Cardiac fibroblast (primary cell): ENCODE measurements around the gene CCDC85B.
A peak's percentile ranks its signal among the peaks of the same experiment; 100 is the strongest.

ENCODE experiments used
- DNase-seq, 2 donors: peaks; one replicate each; pipeline versions ENCODE4 v3.0.0 to v3.0.0-alpha.2; 2010; ENCODE audit warnings: low read depth in 2 of 2
- H3K4me3 ChIP-seq, 2 donors: replicated peaks in 1 of 2; 1 replicate in 1 of 2; 2 replicates in 1 of 2; pipeline ENCODE4 v1.5.1; 2011; ENCODE audit warnings: low read depth in 2 of 2, low read length in 2 of 2, mild to moderate bottlenecking in 2 of 2, moderate library complexity in 1 of 2
- TF ChIP-seq, protein P1 (sequence below): IDR thresholded peaks from one replicate; pipeline ENCODE4 v1.5.1; 2011; ENCODE audit warnings: low read depth, mild to moderate bottlenecking, low read length, inconsistent platforms

Gene CCDC85B

GRCh38 chr11:65906602-65907001 lies 16.1 kb downstream of the CCDC85B start:
- TF ChIP-seq, protein P1, sequence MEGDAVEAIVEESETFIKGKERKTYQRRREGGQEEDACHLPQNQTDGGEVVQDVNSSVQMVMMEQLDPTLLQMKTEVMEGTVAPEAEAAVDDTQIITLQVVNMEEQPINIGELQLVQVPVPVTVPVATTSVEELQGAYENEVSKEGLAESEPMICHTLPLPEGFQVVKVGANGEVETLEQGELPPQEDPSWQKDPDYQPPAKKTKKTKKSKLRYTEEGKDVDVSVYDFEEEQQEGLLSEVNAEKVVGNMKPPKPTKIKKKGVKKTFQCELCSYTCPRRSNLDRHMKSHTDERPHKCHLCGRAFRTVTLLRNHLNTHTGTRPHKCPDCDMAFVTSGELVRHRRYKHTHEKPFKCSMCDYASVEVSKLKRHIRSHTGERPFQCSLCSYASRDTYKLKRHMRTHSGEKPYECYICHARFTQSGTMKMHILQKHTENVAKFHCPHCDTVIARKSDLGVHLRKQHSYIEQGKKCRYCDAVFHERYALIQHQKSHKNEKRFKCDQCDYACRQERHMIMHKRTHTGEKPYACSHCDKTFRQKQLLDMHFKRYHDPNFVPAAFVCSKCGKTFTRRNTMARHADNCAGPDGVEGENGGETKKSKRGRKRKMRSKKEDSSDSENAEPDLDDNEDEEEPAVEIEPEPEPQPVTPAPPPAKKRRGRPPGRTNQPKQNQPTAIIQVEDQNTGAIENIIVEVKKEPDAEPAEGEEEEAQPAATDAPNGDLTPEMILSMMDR = no peak
- DNase-seq = peak in 1 of 2 donors; percentile 23
- H3K4me3 ChIP-seq = no peak overlapping the region

DNA sequence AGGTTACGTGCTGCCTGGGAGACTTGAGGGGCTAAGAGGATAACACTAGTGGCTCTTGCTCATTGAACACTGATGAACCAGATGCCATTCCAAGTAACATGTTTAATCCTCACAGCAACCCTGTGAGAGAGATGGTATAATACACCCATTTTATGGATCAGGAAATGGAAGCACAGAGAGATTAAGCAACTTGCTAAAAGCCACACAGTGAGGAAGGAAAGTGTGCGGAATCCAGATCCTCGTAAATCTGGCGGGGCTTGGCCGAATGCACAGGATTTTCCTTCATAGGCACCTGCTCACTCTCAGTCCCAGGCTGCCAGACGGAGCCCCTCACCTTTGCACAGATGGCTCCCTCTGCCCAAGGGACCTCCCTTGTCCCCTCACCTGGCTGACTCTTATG lies 17.4 kb downstream of the CCDC85B start:
- no peak overlapping the region for H3K4me3 ChIP-seq
- TF ChIP-seq, protein P1 = no peak
- no peak for DNase-seq

DNA sequence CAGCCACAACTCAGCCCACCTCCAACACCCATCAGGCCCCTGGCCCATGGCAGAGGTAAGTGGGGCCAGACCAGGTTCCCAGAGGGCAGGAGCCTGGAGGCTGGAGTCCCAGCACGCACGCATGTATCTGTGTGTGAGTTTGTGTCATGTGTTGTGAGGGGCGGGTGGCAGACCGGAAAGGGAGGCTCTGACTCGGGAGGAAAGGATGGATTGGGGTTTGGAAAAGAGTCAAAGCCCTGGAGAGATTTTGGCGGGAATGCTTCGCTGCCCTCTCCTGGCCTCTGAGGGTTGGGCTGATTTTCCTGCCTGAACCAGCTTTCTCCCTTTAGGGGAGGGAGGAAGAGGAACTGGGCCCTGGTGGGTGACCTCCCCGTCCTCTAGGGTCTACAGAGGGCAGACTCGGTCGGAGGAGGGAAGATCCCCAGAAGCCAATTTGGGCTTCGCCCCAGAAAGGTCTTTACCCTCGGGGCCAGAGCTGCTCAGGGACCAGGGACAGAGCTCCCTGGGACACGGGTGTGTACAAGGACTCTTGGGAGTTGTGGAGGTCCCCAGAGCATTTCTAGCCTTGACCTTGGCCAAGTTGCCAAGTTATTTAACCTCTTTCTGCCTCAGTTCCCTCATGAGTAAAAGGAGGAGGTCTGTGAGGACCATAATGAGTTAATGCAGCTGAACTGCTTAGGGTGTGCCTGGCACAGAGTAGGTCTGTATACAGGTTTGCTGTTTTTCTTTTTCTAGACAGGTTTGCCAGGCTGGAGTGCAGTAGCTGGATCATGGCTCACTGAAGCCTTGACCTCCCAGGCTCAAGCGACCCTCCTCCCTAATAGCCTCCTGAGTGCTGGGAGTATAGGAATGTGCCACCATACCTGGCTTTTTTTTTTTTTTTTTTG lies 21.5 kb downstream of the CCDC85B start:
- TF ChIP-seq, protein P1 = peak; percentile 9
- DNase-seq = peak; percentile 87 to 88
- no peak overlapping the region for H3K4me3 ChIP-seq

DNA sequence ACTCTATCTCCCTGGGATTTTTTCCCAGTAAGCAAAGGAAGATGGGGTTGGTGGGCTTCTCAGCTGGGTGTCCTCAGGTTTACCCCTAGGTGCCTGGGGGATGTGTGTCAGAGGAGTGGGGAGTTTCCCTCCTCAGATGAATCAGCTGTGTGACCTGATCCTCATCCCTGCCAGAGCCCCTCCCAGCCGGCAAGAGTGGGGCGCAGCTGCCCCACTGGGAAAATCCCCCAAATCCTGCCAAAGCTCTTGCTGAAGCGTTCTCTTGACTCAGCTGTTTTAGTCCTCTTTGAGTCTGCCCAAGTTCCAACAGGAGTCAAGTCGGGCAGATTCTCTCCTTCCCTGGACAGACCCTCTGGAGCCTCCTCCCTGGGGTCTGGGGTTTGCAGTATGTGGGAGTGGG lies 22.4 kb downstream of the CCDC85B start:
- DNase-seq = peak; percentile 52 to 87
- H3K4me3 ChIP-seq = no peak overlapping the region
- TF ChIP-seq, protein P1 = no peak

DNA sequence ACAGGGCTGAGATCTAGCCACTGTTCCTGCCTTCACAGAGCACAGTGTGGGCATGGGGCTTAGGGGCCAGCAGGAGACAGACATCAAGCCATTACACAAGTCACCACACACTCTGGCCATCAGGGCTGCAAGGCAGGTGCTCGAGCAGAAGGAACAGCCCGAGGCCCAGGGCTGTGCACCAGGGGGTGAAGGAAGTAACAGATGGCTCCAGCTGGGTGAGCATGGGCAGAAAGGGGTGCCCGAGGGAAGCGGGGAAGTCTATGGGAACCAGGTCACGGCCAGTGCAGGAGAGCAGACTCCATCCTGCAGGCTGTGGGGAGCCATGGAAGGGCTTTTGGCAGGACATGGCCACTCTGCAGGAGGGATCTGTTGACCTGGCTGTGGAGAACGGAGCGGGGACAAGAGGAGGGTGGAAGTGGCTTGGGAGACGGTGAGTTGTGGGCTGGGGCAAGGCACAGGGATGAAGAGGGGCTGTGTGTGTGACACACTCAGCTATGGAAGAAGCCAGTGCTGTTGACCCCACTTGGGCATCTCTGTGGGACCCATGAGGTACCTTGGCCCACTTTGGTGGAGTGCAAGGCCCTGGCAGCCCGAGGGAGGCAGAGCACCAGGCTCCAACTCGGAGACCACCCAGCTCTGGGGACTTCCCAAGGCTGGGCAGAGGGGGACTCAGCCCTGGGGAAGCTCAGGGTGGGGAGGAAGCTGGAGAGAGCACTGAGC lies 24.8 kb downstream of the CCDC85B start:
- no peak for DNase-seq
- H3K4me3 ChIP-seq = peak overlapping the region in 1 of 2 donors; percentile 14
- TF ChIP-seq, protein P1 = no peak

DNA sequence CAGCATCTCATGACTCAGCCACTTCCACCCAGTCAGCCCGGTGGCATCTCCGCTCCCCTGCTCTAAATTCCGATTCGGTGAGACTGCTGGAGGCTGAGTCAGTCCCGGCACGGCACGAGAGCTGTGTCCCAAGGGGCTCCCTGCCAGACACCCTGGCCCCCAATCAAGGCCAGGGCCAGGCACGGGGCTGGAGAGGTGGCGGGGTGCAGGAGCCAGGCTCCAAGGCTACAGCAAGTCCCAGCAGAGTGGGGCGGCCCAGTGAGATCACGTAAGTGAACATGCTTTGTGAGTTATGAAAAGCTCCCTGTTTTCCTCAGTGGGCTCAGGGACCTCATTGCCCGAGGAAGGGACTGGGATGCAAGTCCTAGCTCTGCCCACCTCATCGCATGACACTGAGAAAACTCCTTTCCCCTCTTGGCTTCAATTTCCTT lies 25.4 kb downstream of the CCDC85B start:
- TF ChIP-seq, protein P1 = no peak
- peak overlapping the region; percentile 18 to 19 for H3K4me3 ChIP-seq
- DNase-seq = peak; percentile 96 to 99
